PC-3 (cell line): ENCODE data around the gene TNFSF9. TPM values are rescaled to one million over a fixed set of nuclear protein-coding genes. Genes with fewer than 3 reads are reported as not detected.

ENCODE experiments used
- ATAC-seq: fragments of 200-7000 bp; cut with Tn5 transposase; 2 replicates; pipeline ENCODE4 v1.9.1; 2020; ENCODE audit warnings: mild to moderate bottlenecking, moderate library complexity
- BruUV-seq: library from RNA; stranded (reverse); fragments of 400-500 nt; replicated peaks from 2 replicates; lab custom pipeline; 2021; lab: Mats Ljungman, UMichigan
- CTCF ChIA-PET: fragments of 300-600 bp; sonication (Branson Sonifier 250); formaldehyde crosslinking; loops from one replicate; lab custom pipeline; 2022; ENCODE audit warnings: antibody characterized with exemption; lab: Charles Lee
- POLR2A ChIA-PET: fragments of 300-600 bp; sonication (Branson Sonifier 250); formaldehyde crosslinking; loops from one replicate; lab custom pipeline; 2022; ENCODE audit warnings: antibody characterized with exemption; ENCODE audit not compliant: unreplicated experiment; lab: Charles Lee
- DNase-seq: peaks from one replicate; pipeline ENCODE4 v3.0.0-alpha.2; 2015
- H2AFZ ChIP-seq: fragments of 300-600 bp; sonication (generic); 2 replicates; pipeline ENCODE4 v1.6.0; 2016; ENCODE audit warnings: antibody characterized with exemption, low read length
- H3F3A ChIP-seq: fragments of 300-600 bp; sonication (generic); one replicate; pipeline ENCODE4 v1.6.0; 2017; ENCODE audit warnings: antibody characterized with exemption, low read length, control low read depth, mild to moderate bottlenecking; ENCODE audit not compliant: unreplicated experiment
- H3K27ac ChIP-seq: fragments of 300-600 bp; sonication (generic); 2 replicates; pipeline ENCODE4 v1.5.1; 2016; ENCODE audit warnings: mild to moderate bottlenecking, low read length
- H3K27me3 ChIP-seq: fragments of 300-600 bp; sonication (generic); 2 replicates; pipeline ENCODE4 v1.6.1; 2016; ENCODE audit warnings: low read length, mixed read lengths
- H3K36me3 ChIP-seq: fragments of 300-600 bp; sonication (generic); 2 replicates; pipeline ENCODE4 v1.6.1; 2016; ENCODE audit warnings: low read depth, mixed run types, low read length, mixed read lengths
- H3K4me1 ChIP-seq: fragments of 300-600 bp; sonication (generic); 2 replicates; pipeline ENCODE4 v1.5.1; 2016; ENCODE audit warnings: low read length; ENCODE audit not compliant: insufficient read depth
- H3K4me2 ChIP-seq: fragments of 300-600 bp; sonication (generic); 2 replicates; pipeline ENCODE4 v1.6.0; 2016; ENCODE audit warnings: low read length
- H3K4me3 ChIP-seq: fragments of 300-600 bp; sonication (generic); 2 replicates; pipeline ENCODE4 v1.5.1; 2016; ENCODE audit warnings: mild to moderate bottlenecking, low read length, mixed read lengths
- H3K79me2 ChIP-seq: fragments of 300-600 bp; sonication (generic); 2 replicates; pipeline ENCODE4 v1.6.1; 2017; ENCODE audit warnings: low read length, mixed read lengths
- H3K9ac ChIP-seq: fragments of 300-600 bp; sonication (generic); 2 replicates; pipeline ENCODE4 v1.6.0; 2016; ENCODE audit warnings: mild to moderate bottlenecking, low read length
- H3K9me2 ChIP-seq: fragments of 300-600 bp; sonication (generic); replicated peaks from 2 replicates; pipeline ENCODE4 v1.6.1; 2016; ENCODE audit warnings: mixed run types, low read length, mixed read lengths
- H3K9me3 ChIP-seq: fragments of 300-600 bp; sonication (generic); 2 replicates; pipeline ENCODE4 v1.6.1; 2016; ENCODE audit warnings: low read length, mixed read lengths
- H4K20me1 ChIP-seq: fragments of 300-600 bp; sonication (generic); 2 replicates; pipeline ENCODE4 v1.6.1; 2016; ENCODE audit warnings: low read length, mixed read lengths
- CTCF ChIP-seq: fragments of 300-600 bp; sonication (generic); conservative IDR thresholded peaks from 2 replicates; pipeline ENCODE4 v1.5.1; 2017; ENCODE audit warnings: antibody characterized with exemption, low read depth, mild to moderate bottlenecking, low read length
- EZH2 ChIP-seq: fragments of 300-600 bp; sonication (generic); IDR thresholded peaks from one replicate; pipeline ENCODE4 v1.6.1; 2017; ENCODE audit warnings: antibody characterized with exemption, mild to moderate bottlenecking, low read length; ENCODE audit not compliant: unreplicated experiment
- EZH2phosphoT487 ChIP-seq: fragments of 300-600 bp; sonication (generic); IDR thresholded peaks from 2 replicates; pipeline ENCODE4 v1.6.1; 2018; ENCODE audit warnings: mild to moderate bottlenecking, antibody characterized with exemption, low read length, borderline replicate concordance
- intact Hi-C: fragments of 100-400 bp; cut with micrococcal nuclease; formaldehyde crosslinking; loops from 2 replicates; pipeline ENCODE4 v1.9.0; 2023
- total RNA-seq: library from RNA; depleted of rRNA; stranded (reverse); fragments of >200 nt; gene quantifications from 2 replicates; pipeline ENCODE4 v1.2.3, GENCODE V29; 2014

TNFSF9 gene
- total RNA-seq, 1 experiment from 2014 or later: 9.6 TPM

DNA sequence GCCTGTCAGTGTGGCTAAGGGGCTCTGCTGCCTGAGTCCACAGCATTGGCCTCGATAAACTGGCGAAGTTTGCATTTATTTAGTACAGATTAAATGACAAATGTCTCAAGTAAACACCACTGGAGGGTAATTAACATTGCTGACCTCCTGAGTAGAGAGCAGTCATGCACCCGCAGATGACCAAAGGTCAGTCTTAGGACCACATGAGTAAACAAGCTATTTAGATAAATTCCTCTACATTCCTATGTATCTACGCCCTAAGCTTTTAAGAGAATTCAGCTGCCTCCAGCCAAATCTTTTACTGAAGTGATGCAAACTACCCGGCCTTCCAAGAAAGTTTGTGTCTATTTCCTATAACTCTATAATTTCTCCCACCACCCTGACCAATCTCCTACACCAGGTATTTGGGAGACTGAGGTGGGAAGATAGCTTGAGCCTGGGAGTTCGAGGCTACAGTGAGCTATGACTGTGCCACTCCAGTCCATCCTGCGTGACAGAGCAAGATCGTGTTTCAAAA lies 37.2 kb downstream of the TNFSF9 start:
- POLR2A ChIA-PET: no interaction called here

DNA sequence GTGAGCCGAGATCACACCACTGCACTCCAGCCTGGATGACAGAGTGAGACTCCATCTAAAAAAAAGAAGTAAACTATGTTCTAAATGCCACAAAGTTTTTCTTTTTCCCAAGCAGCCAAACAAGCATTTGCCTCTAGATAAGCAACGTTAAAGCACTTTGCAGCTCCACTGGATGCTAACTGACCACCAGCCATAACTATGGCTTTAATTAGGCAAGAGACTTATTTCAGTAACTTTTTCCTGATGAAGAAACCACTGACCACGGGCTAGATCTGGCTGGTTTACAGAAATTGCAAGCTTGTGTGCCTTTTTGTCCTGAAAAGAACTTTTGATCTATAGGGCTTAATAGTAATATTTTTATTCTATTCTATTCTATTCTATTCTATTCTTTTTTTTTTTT lies 38.0 kb downstream of the TNFSF9 start:
- no TSS peak for BruUV-seq
- no peak for TF ChIP-seq EZH2
- no peak for TF ChIP-seq EZH2phosphoT487
- no peak for TF ChIP-seq CTCF
- Histone ChIP-seq H4K20me1 (no peaks in the 10 kb centered on the region), H3K9me3 (no peaks in the 10 kb centered on the region), H2AFZ (no peak overlapping the region), H3K36me3 (no peaks in the 10 kb centered on the region), H3K9ac (no peak overlapping the region), H3K79me2 (no peaks in the 10 kb centered on the region), H3K4me2 (no peak overlapping the region), H3K4me3 (no peak overlapping the region), H3K27ac (no peak overlapping the region), H3K9me2 (no peaks in the 10 kb centered on the region), H3K4me1 (no peaks in the 10 kb centered on the region), H3K27me3 (peaks cover 46% of the 10 kb centered on the region), H3F3A (no peaks in the 10 kb centered on the region)
- ChIA-PET POLR2A (interaction anchor here (0.5 kb wide), 1 partner anchor 9 kb away, joined by 4 read pairs; no protein-coding TSS in a partner anchor), CTCF (interaction anchor here (0.6 kb wide), 1 partner anchor 93 kb away, joined by 4 read pairs; no protein-coding TSS in a partner anchor)
- intact Hi-C loops: no loop called here
- ATAC-seq (no peak), DNase-seq (no peak)

More for the DNA sequence above, 37.2 kb downstream of the TNFSF9 start:
- intact Hi-C loops: no loop called here
- no peak for ATAC-seq
- BruUV-seq: no TSS peak
- no peaks in the 10 kb centered on the region for H3K79me2 ChIP-seq
- no peaks in the 10 kb centered on the region for H3K9me3 ChIP-seq
- TF ChIP-seq CTCF: no peak
- TF ChIP-seq EZH2: no peak
- TF ChIP-seq EZH2phosphoT487: no peak
- H3K4me3 ChIP-seq: no peak overlapping the region
- no peaks in the 10 kb centered on the region for H3K4me1 ChIP-seq
- H2AFZ ChIP-seq: no peak overlapping the region
- no peak overlapping the region for H3K4me2 ChIP-seq
- H3K27me3 ChIP-seq: peaks cover 40% of the 10 kb centered on the region
- H3F3A ChIP-seq: no peaks in the 10 kb centered on the region
- H4K20me1 ChIP-seq: no peaks in the 10 kb centered on the region
- DNase-seq: no peak
- no peak overlapping the region for H3K9ac ChIP-seq
- no peak overlapping the region for H3K27ac ChIP-seq
- H3K36me3 ChIP-seq: no peaks in the 10 kb centered on the region
- H3K9me2 ChIP-seq: no peaks in the 10 kb centered on the region
- CTCF ChIA-PET: interaction anchor here (0.6 kb wide), 1 partner anchor 18 kb away, joined by 3 read pairs; no protein-coding TSS in a partner anchor

DNA sequence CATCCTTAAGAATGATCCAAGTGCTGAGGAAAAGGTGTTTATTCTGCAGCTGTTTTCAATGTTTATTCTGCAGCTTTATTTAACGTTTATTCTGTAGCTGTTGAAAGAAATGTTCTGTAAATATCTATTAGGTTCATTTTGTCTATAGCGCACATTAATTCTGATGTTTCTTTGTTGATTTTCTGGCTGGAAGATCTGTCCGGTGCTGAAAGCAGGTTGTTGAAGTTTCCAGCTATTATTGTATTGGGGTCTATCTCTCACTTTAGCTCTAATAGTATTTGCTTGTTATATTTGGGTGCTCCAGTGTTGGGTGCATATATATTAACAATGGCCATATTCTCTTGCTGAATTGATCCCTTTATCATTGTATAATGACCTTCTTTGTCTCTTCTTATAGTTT lies 39.9 kb downstream of the TNFSF9 start:
- Histone ChIP-seq H3K9me2 (no peaks in the 10 kb centered on the region), H2AFZ (no peak overlapping the region), H3K36me3 (no peaks in the 10 kb centered on the region), H3K4me2 (no peak overlapping the region), H3K27me3 (peaks cover 54% of the 10 kb centered on the region), H3K27ac (no peak overlapping the region), H3K4me1 (no peaks in the 10 kb centered on the region), H3K4me3 (no peak overlapping the region), H3K9me3 (no peaks in the 10 kb centered on the region), H4K20me1 (no peaks in the 10 kb centered on the region), H3F3A (no peaks in the 10 kb centered on the region), H3K79me2 (no peaks in the 10 kb centered on the region), H3K9ac (no peak overlapping the region)
- ChIA-PET POLR2A (interaction anchor here (0.6 kb wide), 2 partner anchors 936 kb away, joined by 5 read pairs; no protein-coding TSS in a partner anchor), CTCF (no interaction called here)
- no TSS peak for BruUV-seq
- intact Hi-C loops: no loop called here
- ATAC-seq: no peak
- no peak for DNase-seq
- TF ChIP-seq EZH2phosphoT487: no peak
- no peak for TF ChIP-seq CTCF
